Measurements from ENCODE around the gene HNRNPR. TPM values are rescaled to one million over a fixed set of nuclear protein-coding genes. Genes with fewer than 3 reads are reported as not detected.

HNRNPR gene
- total RNA-seq: 100 to 1,000 TPM in 2 of 3 donors, 10 to 100 TPM in 1; 56.6 to 114 (median 109) TPM

DNA sequence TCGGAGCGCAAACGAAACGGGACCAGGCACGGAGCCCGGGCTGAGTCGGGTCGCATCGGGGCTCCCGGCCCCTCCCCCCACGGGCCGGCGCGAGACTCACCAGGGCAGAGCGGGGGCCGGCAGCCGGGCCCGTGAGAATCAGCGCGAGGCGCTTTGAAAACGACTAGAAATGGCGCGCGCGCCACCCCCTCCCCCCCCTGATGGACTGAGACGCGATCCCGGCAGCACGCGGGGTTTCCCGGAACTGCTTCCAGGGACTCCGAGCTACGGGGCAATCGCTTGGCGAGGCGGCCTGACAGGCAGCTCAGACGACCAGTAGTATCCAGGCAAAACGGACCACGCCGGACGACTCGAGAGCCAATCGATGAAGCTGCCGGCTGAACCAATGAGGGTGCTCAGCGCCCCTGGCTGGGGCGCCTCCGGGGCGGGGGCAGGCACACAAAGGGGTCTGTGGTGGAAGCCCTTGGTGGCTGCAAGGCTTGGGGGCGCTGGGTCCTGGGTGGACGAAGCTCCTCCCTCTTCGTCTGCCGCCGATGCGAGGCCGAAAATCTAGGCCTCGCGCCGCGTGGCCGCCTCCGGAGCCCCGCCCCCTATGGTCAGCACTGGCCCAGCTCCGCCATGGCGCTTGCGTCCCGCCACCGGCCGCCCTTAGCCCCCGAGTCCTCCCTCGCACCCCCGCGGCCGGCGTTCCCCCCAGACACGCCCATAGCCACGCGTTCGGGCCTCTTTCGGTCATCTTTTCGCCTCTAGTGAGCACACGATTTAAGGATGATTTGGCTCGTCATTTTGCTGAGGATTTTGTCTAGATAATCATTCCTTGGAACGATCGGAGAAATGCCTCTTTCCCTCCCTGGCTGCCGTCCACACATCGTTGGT lies at the start of gene HNRNPR:
Gene HNRNPR, minus strand, starts transcription at position 174 of the 876 bp plus-strand sequence. CDS start 3,276 bp downstream, outside the sequence.
- peaks cover 0 to 15% of the 10 kb centered on the region in 2 donors for H3K4me1 ChIP-seq
- H3K36me3 ChIP-seq: no peaks in the 10 kb centered on the region
- intact Hi-C loops (cut with DNase I; ENCODE audit: low total_unique reads): loop anchor here (10.0 kb wide), 1 partner anchor 60 kb away; no protein-coding TSS in a partner anchor
- peak; percentile 99 to 100 for DNase-seq (ENCODE audit: low spot score in 2 of 2)
- no peaks in the 10 kb centered on the region for H3K27me3 ChIP-seq
- peak within 1 kb of the TSS; percentile 90 to 97 (median 96) for H3K4me3 ChIP-seq
- TF ChIP-seq POLR2AphosphoS5 (IDR thresholded peaks at IDR 0.05): peak; percentile 45 to 80 (median 80)
- TF ChIP-seq, protein P1, sequence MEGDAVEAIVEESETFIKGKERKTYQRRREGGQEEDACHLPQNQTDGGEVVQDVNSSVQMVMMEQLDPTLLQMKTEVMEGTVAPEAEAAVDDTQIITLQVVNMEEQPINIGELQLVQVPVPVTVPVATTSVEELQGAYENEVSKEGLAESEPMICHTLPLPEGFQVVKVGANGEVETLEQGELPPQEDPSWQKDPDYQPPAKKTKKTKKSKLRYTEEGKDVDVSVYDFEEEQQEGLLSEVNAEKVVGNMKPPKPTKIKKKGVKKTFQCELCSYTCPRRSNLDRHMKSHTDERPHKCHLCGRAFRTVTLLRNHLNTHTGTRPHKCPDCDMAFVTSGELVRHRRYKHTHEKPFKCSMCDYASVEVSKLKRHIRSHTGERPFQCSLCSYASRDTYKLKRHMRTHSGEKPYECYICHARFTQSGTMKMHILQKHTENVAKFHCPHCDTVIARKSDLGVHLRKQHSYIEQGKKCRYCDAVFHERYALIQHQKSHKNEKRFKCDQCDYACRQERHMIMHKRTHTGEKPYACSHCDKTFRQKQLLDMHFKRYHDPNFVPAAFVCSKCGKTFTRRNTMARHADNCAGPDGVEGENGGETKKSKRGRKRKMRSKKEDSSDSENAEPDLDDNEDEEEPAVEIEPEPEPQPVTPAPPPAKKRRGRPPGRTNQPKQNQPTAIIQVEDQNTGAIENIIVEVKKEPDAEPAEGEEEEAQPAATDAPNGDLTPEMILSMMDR (IDR thresholded peaks at IDR 0.05): peak in 2 of 3 donors; percentile 6 to 14
- TF ChIP-seq POLR2A (IDR thresholded peaks at IDR 0.05): peak; percentile 63
- H3K27ac ChIP-seq: peak within 1 kb of the TSS; percentile 99
- no peaks in the 10 kb centered on the region for H3K9me3 ChIP-seq

DNA sequence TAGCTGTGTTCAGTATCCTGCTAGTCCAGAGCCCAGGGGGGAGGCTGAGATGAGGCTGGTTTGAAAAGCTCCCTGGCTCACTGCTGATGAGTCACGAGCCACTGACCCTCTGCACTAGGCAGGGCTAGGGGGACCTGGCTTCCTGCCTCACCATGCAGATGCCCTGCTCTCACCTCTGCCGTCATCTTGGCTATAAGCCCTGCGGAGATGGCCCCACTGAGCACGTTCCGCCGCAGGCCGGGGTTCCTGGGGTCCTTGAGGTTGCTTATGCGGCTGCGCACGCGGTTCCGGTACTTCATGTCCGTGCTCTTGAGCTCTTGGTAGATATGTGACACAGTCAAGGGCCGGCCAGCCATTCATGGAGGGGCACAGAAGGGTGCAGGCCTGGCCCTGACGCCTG lies 49.6 kb upstream of the HNRNPR start:
- Histone ChIP-seq H3K4me3 (peak overlapping the region in 1 of 3 donors; percentile 0), H3K36me3 (no peaks in the 10 kb centered on the region), H3K27ac (peak overlapping the region; percentile 85 to 92), H3K9me3 (no peaks in the 10 kb centered on the region), H3K4me1 (peaks cover 0 to 5% of the 10 kb centered on the region in 2 donors), H3K27me3 (no peaks in the 10 kb centered on the region)
- intact Hi-C loops (cut with DNase I; ENCODE audit: low total_unique reads): no loop called here
- DNase-seq (ENCODE audit: low spot score in 2 of 2): peak in 1 of 2 donors; percentile 31
- TF ChIP-seq, protein P1 (IDR thresholded peaks at IDR 0.05): no peak
- TF ChIP-seq POLR2A (IDR thresholded peaks at IDR 0.05) (no peak), POLR2AphosphoS5 (IDR thresholded peaks at IDR 0.05) (peak in 2 of 3 donors; percentile 23 to 64)

- Histone ChIP-seq H3K27ac (no peak overlapping the region), H3K9me3 (no peaks in the 10 kb centered on the region), H3K4me3 (no peak overlapping the region), H3K36me3 (no peaks in the 10 kb centered on the region), H3K4me1 (peaks cover 0 to 5% of the 10 kb centered on the region in 2 donors), H3K27me3 (no peaks in the 10 kb centered on the region)
- no peak for DNase-seq (ENCODE audit: low spot score in 2 of 2)
- TF ChIP-seq POLR2AphosphoS5 (IDR thresholded peaks at IDR 0.05): no peak
- TF ChIP-seq POLR2A (IDR thresholded peaks at IDR 0.05): no peak
- TF ChIP-seq, protein P1 (IDR thresholded peaks at IDR 0.05): no peak
- intact Hi-C loops (cut with DNase I; ENCODE audit: low total_unique reads): no loop called here
Measured at GRCh38 chr1:23392125-23392855, 48.2 kb upstream of the HNRNPR start.

DNA sequence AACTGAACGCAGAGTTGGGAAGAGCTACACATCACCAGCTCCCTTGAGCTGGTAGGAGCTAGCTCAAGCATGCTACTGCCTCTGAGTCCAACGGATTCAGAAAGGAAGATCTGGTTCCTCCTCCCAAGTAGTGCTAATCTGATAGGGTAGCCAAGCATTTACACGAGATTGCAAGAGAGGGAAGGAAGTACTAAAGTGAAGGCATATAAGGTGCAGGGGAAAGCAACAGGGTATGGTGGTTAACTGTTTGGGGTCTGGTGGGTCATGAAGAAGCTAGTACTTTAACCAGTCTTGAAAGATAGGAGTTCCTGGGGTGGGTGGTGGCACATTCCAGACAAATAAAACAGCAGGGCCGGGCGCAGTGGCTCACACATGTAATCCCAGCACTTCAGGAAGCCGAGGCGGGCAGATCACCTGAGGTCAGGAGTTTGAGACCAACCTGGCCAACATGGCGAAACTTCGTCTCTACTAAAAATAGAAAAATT lies 45.8 kb upstream of the HNRNPR start:
- no peak for DNase-seq (ENCODE audit: low spot score in 2 of 2)
- no peak overlapping the region for H3K27ac ChIP-seq
- peaks cover 0 to 4% of the 10 kb centered on the region in 2 donors for H3K4me1 ChIP-seq
- H3K36me3 ChIP-seq: no peaks in the 10 kb centered on the region
- no peaks in the 10 kb centered on the region for H3K27me3 ChIP-seq
- TF ChIP-seq POLR2AphosphoS5 (IDR thresholded peaks at IDR 0.05) (no peak), POLR2A (IDR thresholded peaks at IDR 0.05) (no peak)
- TF ChIP-seq, protein P1 (IDR thresholded peaks at IDR 0.05): no peak
- no peak overlapping the region for H3K4me3 ChIP-seq
- intact Hi-C loops (cut with DNase I; ENCODE audit: low total_unique reads): loop anchor here (5.0 kb wide), 1 partner anchor 738 kb away; the partner anchor contains the start of gene C1QB
- no peaks in the 10 kb centered on the region for H3K9me3 ChIP-seq

Data from breast epithelium (tissue), 4 donors.